H1 (cell line): ENCODE measurements around the gene SLC7A10.

Experiments used
- CREB1 ChIP-seq: IDR thresholded peaks from 2 replicates; pipeline ENCODE4 v1.6.1; 2012; ENCODE audit warnings: inconsistent platforms
- CTCF ChIP-seq, 3 experiments: IDR thresholded peaks; 1 replicate in 2 of 3; 2 replicates in 1 of 3; pipeline versions ENCODE4 v1.5.1 to v1.6.1; 2011; ENCODE audit warnings: low read length in 3 of 3, mild to moderate bottlenecking in 3 of 3, inconsistent platforms in 2 of 3, low read depth in 1 of 3, moderate library complexity in 1 of 3; ENCODE audit not compliant: insufficient read depth in 1 of 3; ENCODE audit errors: control extremely low read depth in 1 of 3
- EP300 ChIP-seq, 2 experiments: IDR thresholded peaks; 1 replicate in 1 of 2; 2 replicates in 1 of 2; pipeline ENCODE4 v1.6.1; 2011 to 2012; ENCODE audit warnings: low read depth in 2 of 2, low read length in 2 of 2, mild to moderate bottlenecking in 2 of 2, borderline replicate concordance in 1 of 2, inconsistent platforms in 1 of 2, moderate library complexity in 1 of 2
- MAFK ChIP-seq: IDR thresholded peaks from 2 replicates; pipeline ENCODE4 v1.6.1; 2012; ENCODE audit warnings: low read depth, mild to moderate bottlenecking, improper control_type of control experiment, low read length
- POLR2A ChIP-seq, 2 experiments: IDR thresholded peaks; 1 replicate in 1 of 2; 2 replicates in 1 of 2; pipeline ENCODE4 v1.6.1; 2011; ENCODE audit warnings: low read depth in 2 of 2, low read length in 2 of 2, mild to moderate bottlenecking in 2 of 2; ENCODE audit errors: control extremely low read depth in 1 of 2
- POLR2AphosphoS5 ChIP-seq: IDR thresholded peaks from 2 replicates; pipeline ENCODE4 v1.6.1; 2011; ENCODE audit warnings: low read depth, low read length
- SRF ChIP-seq: IDR thresholded peaks from 2 replicates; pipeline ENCODE4 v1.6.1; 2011; ENCODE audit warnings: mild to moderate bottlenecking, low read depth, low read length, moderate library complexity

- TF ChIP-seq CTCF (IDR thresholded peaks at IDR 0.05; ENCODE audit: control extremely low read depth in 1 of 3, insufficient read depth in 1 of 3, low read depth in 1 of 3, low read length in 3 of 3), result no peak
- TF ChIP-seq EP300 (IDR thresholded peaks at IDR 0.05; ENCODE audit: borderline replicate concordance in 1 of 2, low read depth in 2 of 2, low read length in 2 of 2), result no peak
- TF ChIP-seq CREB1, result no peak
- no peak for TF ChIP-seq POLR2AphosphoS5
- no peak for TF ChIP-seq MAFK
- TF ChIP-seq POLR2A (IDR thresholded peaks at IDR 0.05; ENCODE audit: control extremely low read depth in 1 of 2, low read depth in 2 of 2, low read length in 2 of 2), result no peak
- TF ChIP-seq SRF, result no peak
Observed at GRCh38 chr19:33215438-33216197, 10.0 kb downstream of the SLC7A10 start.
